Activated CD8-positive, alpha-beta memory T cell treated with anti-CD3 and anti-CD28 coated beads, Interleukin-2, amount 50 U/mL, for 4 hours (primary cell): Measurements from ENCODE around the gene SCML1.

Experiments
- DNase-seq: peaks from one replicate; pipeline ENCODE4 v3.0.0-alpha.2; 2020

SCML1 gene

GRCh38 chrX:17801431-17801830 lies 64.1 kb downstream of the SCML1 start:
- DNase-seq = no peak

DNA sequence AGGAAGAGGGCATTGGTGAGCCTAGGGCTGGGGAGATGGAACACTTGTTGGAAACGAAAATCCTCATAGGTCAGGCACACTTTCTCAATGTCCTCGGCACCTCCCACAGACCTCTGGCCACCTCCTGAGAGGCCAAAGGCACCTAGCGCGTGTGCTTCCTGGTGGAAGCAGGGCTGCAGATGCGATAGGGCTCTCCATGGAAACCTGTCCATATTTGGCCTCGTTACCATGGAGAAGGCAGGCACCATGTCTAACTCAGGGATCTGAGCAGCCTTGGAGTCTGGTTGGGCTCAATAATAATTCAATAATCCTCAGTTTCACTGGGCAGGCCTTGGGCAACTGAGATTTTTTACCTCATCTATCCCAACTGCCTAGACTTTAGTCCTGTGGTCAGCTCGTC lies 65.5 kb downstream of the SCML1 start:
- DNase-seq = no peak

- DNase-seq = no peak
Measured at GRCh38 chrX:17803449-17803848, 66.2 kb downstream of the SCML1 start.
